Adrenal gland (tissue), 12 donors: ENCODE results near the gene PEX1. TPM values are rescaled to one million over a fixed set of nuclear protein-coding genes. Genes with fewer than 3 reads are reported as not detected.
"Not testable (repeated sequence)": the region's sequence is repeated elsewhere in the genome, so short reads cannot be mapped to it uniquely, and the experiment has no call there.

Experiments used
- DNase-seq, 7 donors: peaks; one replicate each; pipeline ENCODE4 v3.0.0-alpha.2; 2019 to 2020
- H3K27ac ChIP-seq, 5 donors: fragments of 200-600 bp; sonication (generic) in 4 of 5; 1 replicate in 3 of 5; 2 replicates in 2 of 5; pipeline versions ENCODE4 v1.5.1 to v1.8.0; 2016 to 2020; ENCODE audit warnings: mild to moderate bottlenecking in 1 of 5
- H3K27me3 ChIP-seq: fragments of 200-600 bp; 2 replicates; pipeline ENCODE4 v1.8.0; 2021
- H3K36me3 ChIP-seq, 2 donors: fragments of 200-600 bp; replicated peaks in 1 of 2; 1 replicate in 1 of 2; 2 replicates in 1 of 2; pipeline versions ENCODE4 v1.5.1 to v1.8.0; 2018 to 2022
- H3K4me1 ChIP-seq, 2 donors: fragments of 200-600 bp; replicated peaks in 1 of 2; 1 replicate in 1 of 2; 2 replicates in 1 of 2; pipeline versions ENCODE4 v1.5.1 to v1.8.0; 2018 to 2021
- H3K4me3 ChIP-seq, 4 donors: fragments of 200-600 bp; sonication (generic) in 3 of 4; one replicate each; pipeline ENCODE4 v1.5.1; 2016 to 2018
- H3K9me3 ChIP-seq, 3 donors: fragments of 200-600 bp; sonication (generic) in 1 of 3; replicated peaks in 1 of 3; 1 replicate in 2 of 3; 2 replicates in 1 of 3; pipeline versions ENCODE4 v1.5.1 to v1.8.0; 2016 to 2021
- POLR2A ChIP-seq, 2 donors: fragments of 450-650 bp; IDR thresholded peaks; one replicate each; pipeline ENCODE4 v1.6.1; 2017; ENCODE audit warnings: antibody characterized with exemption in 2 of 2, mild to moderate bottlenecking in 2 of 2, moderate library complexity in 1 of 2
- WGBS, 4 donors: extraction: QIAGEN DNeasy Blood & Tissue Kit in 2 of 4; methylation state at CpG; one replicate each; pipeline versions ENCODE4 v1.1.5 to v1.1.7; 2013 to 2017; 5-methylcytosine and 5-hydroxymethylcytosine counted together
- intact Hi-C, 2 donors: fragments of 100-400 bp; cut with DNase I; formaldehyde crosslinking; loops; one replicate each; pipeline versions ENCODE4 v1.14.1 to v1.15.0; 2022 to 2023
- polyA plus RNA-seq, 3 donors: library from polyadenylated mRNA; stranded (reverse); fragments of 200-250 nt in 2 of 3; fragments of 350-450 nt in 1 of 3; fragmentation: Illumina TruSeq in 1 of 3; extraction: RNeasy Lipid Tissue Mini Kit (QIAGEN cat#74804) in 1 of 3; gene quantifications; one replicate each; pipeline ENCODE4 v1.2.3, GENCODE V29; 2013 to 2014
- total RNA-seq, 9 donors: library from RNA; depleted of rRNA in 4 of 9; stranded (reverse); fragments of >200 nt in 4 of 9; fragments of 120-200 nt in 1 of 9; fragmentation: NEBNext Ultra II Directional in 1 of 9; extraction: Animal tissue kit (Norgen Biotek cat#: 25700) in 1 of 9; gene quantifications; one replicate each; pipeline versions ENCODE4 v1.1.0 to v1.2.4, GENCODE V29; 2013 to 2023
- TF ChIP-seq, protein P1 (sequence below), 6 experiments: fragments of 450-650 bp in 4 of 6; fragments of 200-600 bp in 2 of 6; sonication (generic) in 1 of 6; IDR thresholded peaks; 1 replicate in 5 of 6; 2 replicates in 1 of 6; pipeline versions ENCODE4 v1.5.1 to v1.8.0; 2016 to 2021; ENCODE audit warnings: antibody characterized with exemption in 6 of 6, mild to moderate bottlenecking in 2 of 6, moderate library complexity in 1 of 6
- donor health status: healthy with polysubstance abuse.
- donor health status: Bipolar disorder and iron deficiency.
- donor health status: DM: yes; HTN: yes; CAD: no.
- donor health status: DM: no; HTN: no; CAD: no.
- donor health status: DM: no; HTN: no; CAD: no.
- donor health status: DM: yes; HTN: yes; CAD: no.

Gene PEX1
- total and polyA plus RNA-seq, 12 donors = 7.4 to 33.2 (median 16.4) TPM

DNA sequence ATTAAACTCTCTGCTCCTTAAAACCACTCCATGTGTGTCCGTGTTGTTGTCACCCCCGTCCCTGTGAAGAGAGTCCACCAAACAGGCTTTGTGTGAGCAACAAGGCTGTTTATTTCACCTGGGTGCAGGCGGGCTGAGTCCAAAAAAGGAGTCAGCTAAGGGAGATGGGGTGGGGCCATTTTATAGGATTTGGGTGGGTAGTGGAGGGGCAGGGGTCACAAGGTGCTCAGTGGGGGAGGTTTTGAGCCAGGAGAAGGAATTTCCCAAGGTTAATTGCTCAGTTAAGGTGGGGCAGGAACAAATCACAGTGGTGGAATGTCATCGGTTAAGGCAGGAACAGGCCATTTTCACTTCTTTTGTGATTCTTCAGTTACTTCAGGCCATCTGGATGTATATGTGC lies 49.2 kb downstream of the PEX1 start:
- H3K27me3 ChIP-seq, H3K27ac ChIP-seq, H3K4me1 ChIP-seq, H3K4me3 ChIP-seq, DNase-seq, intact Hi-C loops, H3K9me3 ChIP-seq, H3K36me3 ChIP-seq: not testable (repeated sequence)
- 95 to 98% (median 96%) methylated on average over 4 of the region's 4 CpGs for WGBS, 4 donors

DNA sequence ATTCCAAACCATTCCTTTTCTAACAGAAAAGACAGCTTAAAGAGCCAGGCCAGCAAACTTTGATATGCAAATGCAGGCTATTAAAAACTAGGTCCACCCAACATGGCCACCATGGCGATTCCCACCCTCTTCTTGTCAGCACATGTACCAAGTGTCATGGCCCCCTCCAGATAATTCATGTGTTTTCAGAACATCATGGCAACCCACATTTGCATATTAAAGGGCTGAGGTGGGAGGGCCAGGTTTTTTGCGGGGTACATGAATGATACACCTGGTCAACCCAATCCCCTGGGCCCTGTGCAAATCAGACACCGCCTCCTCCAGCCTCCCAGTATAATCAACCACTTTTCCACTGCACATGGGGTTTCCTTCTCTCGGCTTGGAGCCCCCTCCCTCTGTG lies 49.6 kb downstream of the PEX1 start:
- Histone ChIP-seq H3K4me3 (no peak overlapping the region), H3K27ac (no peak overlapping the region), H3K9me3 (no peaks in the 10 kb centered on the region), H3K36me3 (peaks cover 0 to 4% of the 10 kb centered on the region in 2 donors), H3K27me3 (no peaks in the 10 kb centered on the region), H3K4me1 (no peaks in the 10 kb centered on the region)
- intact Hi-C loops = no loop called here
- 95 to 100% (median 98%) methylated on average over 4 of the region's 4 CpGs for WGBS, 4 donors
- no peak for DNase-seq
- TF ChIP-seq POLR2A (IDR thresholded peaks at IDR 0.05) = no peak
- TF ChIP-seq, protein P1, sequence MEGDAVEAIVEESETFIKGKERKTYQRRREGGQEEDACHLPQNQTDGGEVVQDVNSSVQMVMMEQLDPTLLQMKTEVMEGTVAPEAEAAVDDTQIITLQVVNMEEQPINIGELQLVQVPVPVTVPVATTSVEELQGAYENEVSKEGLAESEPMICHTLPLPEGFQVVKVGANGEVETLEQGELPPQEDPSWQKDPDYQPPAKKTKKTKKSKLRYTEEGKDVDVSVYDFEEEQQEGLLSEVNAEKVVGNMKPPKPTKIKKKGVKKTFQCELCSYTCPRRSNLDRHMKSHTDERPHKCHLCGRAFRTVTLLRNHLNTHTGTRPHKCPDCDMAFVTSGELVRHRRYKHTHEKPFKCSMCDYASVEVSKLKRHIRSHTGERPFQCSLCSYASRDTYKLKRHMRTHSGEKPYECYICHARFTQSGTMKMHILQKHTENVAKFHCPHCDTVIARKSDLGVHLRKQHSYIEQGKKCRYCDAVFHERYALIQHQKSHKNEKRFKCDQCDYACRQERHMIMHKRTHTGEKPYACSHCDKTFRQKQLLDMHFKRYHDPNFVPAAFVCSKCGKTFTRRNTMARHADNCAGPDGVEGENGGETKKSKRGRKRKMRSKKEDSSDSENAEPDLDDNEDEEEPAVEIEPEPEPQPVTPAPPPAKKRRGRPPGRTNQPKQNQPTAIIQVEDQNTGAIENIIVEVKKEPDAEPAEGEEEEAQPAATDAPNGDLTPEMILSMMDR (IDR thresholded peaks at IDR 0.05) = no peak

DNA sequence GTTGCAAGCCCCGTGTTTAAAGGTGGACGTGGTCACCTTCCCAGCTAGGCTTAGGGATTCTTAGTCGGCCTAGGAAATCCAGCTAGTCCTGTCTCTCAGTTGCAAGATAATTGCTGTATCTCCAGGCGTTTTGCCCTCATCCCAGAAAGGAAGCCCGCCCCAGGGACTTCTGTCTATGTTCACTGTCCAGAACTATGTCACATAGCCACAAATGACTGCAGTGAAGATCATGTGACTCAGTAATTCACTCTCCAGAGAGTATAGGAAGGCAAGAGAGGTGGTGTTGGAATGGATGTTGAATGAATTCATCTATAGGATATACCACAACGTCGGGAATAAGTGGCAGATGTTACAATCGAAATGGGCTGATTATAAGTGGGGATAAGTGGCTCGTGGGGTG lies 50.2 kb downstream of the PEX1 start:
- Histone ChIP-seq H3K4me1 (no peaks in the 10 kb centered on the region), H3K36me3 (peaks cover 0 to 4% of the 10 kb centered on the region in 2 donors), H3K27ac (no peak overlapping the region), H3K9me3 (no peaks in the 10 kb centered on the region), H3K27me3 (no peaks in the 10 kb centered on the region), H3K4me3 (no peak overlapping the region)
- WGBS, 4 donors = 85 to 91% (median 88%) methylated on average over 7 to 9 of the region's 9 CpGs
- no peak for TF ChIP-seq POLR2A (IDR thresholded peaks at IDR 0.05)
- TF ChIP-seq, protein P1 (IDR thresholded peaks at IDR 0.05) = no peak
- DNase-seq = no peak
- intact Hi-C loops = no loop called here

DNA sequence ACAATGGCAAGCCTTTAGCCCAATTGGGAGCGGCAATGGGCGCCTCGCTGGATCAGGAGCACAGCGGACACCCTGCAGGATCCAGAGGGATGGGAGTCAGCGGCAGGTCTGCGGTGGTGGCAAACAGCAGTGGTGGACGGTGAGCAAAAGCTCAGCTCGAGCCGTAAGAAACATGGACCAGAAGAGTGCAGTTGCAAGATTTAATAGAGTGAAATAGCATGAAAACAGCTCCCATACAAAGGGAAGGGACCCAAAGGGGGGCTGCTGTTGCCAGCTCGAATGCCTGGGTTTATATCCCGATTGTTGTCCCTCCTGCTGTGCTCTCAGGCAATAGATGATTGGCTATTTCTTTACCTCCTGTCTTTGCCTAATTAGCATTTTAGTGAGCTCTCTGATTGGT lies 50.6 kb downstream of the PEX1 start, which contains the start of gene ERVW-1:
Gene ERVW-1, minus strand, starts transcription at position 266 of the 400 bp plus-strand sequence. CDS start 7,565 bp downstream, outside the sequence.
- intact Hi-C loops, H3K36me3 ChIP-seq, H3K9me3 ChIP-seq, H3K27ac ChIP-seq, H3K4me3 ChIP-seq, DNase-seq, H3K27me3 ChIP-seq, H3K4me1 ChIP-seq: not testable (repeated sequence)
- WGBS, 4 donors = 94 to 98% (median 96%) methylated on average over 11 of the region's 11 CpGs

DNA sequence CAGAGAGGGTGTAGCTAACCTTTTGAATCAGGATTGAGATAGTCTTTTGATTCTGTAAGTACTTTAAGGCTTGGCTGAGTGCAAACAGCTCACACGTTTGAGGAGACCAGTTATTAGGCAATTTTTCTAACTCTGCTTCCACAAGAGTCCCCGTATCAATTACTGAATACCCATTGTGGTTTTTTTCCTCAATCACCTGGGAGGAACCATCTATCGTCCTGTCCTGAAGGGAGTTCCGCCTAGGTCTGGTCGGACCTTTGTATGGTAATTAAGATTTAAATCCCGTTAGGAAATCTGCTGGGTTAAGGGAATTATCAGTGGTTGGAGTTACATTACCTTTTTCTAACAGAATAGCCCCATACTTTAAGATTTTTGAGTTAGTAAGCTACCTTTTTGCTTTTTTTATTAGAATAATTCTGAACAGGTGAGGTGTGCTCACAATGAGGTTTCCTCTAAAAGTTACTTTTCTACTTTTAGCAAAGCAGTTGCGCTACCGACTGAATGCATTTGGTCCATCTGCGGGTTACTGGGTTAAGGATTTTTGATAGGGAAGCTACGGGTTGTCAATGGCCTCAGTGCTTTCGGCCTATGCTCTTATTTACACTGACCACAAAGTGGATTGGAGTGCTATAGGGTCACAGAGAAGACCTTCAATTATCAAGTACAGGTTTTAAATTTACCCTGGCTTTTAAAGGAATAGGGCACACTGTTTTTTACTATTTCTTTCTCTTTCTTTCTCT lies 52.3 kb downstream of the PEX1 start:
- DNase-seq, H3K4me3 ChIP-seq, H3K27ac ChIP-seq, intact Hi-C loops, H3K9me3 ChIP-seq, H3K27me3 ChIP-seq, H3K36me3 ChIP-seq, H3K4me1 ChIP-seq: not testable (repeated sequence)
- 91 to 97% (median 92%) methylated on average over 11 of the region's 11 CpGs for WGBS, 4 donors

DNA sequence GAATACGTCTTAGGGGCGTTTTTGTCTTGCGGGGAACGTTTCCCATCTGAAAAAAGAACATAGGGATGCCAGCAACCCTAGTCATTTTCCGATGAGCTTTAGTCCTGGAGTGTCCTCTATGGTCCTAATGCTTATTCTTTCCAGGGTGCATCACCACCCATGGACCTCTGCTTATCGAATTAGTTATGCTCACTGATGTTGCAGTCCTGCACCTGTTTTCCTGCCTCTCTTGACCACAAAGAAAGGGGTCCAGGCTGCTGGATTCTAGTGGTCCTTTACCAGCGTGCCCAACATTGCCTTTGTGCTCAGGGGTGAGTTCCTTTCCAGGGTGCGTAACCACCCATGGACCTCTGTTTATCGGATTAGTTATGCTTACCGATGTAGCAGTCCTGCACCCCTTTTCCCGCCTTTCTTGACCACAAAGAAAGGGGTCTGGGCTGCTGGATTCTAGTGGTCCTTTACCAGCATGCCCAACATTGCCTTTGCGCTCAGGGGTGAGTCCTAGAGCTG lies 53.0 kb downstream of the PEX1 start:
- H3K9me3 ChIP-seq, DNase-seq, H3K36me3 ChIP-seq, intact Hi-C loops, H3K4me3 ChIP-seq, H3K27ac ChIP-seq, H3K4me1 ChIP-seq, H3K27me3 ChIP-seq: not testable (repeated sequence)
- WGBS, 4 donors = 86 to 95% (median 88%) methylated on average over 12 of the region's 12 CpGs

DNA sequence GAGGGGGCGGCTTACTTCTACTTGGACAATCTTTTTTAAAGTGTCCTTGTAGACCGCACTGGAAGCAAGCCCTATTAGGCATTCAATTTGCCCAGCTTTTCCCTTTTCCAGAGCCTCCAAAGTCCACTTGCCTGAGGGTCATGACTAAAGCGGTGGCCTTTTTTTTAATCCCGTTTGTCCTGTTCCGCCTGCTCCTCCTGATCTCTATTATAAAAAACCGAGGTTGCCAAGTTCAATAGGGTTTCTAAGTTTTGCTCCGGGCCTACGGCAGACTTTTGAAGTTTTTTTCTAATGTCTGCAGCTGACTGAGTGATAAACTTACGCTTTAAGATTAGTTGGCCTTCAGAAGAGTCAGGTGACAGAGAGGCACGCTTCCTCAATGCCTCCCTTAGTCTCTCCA lies 54.3 kb downstream of the PEX1 start:
- H3K9me3 ChIP-seq, H3K27me3 ChIP-seq, H3K27ac ChIP-seq, H3K36me3 ChIP-seq, H3K4me1 ChIP-seq, H3K4me3 ChIP-seq, DNase-seq, intact Hi-C loops: not testable (repeated sequence)
- WGBS, 4 donors = 78 to 91% (median 84%) methylated on average over 10 of the region's 10 CpGs

DNA sequence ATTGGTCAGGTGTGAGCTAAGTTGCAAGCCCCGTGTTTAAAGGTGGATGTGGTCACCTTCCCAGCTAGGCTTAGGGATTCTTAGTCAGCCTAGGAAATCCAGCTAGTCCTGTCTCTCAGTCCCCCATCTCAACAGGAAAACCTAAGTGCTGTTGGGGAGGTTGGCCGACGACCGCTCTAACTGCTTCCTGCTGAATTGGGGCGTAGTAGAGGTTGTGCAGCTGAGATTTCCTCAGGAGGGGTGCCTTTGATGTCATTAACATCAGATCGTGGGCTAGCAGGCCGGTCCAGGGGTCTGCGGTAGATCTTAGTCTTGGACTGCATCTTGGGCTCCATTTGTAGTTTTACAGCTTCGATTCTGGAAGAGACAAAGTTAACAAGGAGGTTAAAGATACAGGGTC lies 59.7 kb downstream of the PEX1 start:
- H3K27me3 ChIP-seq, H3K4me3 ChIP-seq, DNase-seq, H3K27ac ChIP-seq, H3K9me3 ChIP-seq, H3K36me3 ChIP-seq, intact Hi-C loops, H3K4me1 ChIP-seq: not testable (repeated sequence)
- 89 to 96% (median 95%) methylated on average over 8 to 9 of the region's 9 CpGs for WGBS, 4 donors
